HepG2 (cell line): ENCODE results near the gene STIP1. TPM values are rescaled to one million over a fixed set of nuclear protein-coding genes. Genes with fewer than 3 reads are reported as not detected.

Experiments used
- ARNT ChIP-seq: fragments of 450-650 bp; IDR thresholded peaks from 2 replicates; pipeline ENCODE4 v1.6.1; 2017
- HNRNPLL ChIP-seq: fragments of 200-400 bp; formaldehyde crosslinking; IDR thresholded peaks from 2 replicates; pipeline ENCODE4 v1.6.1; 2017; ENCODE audit warnings: mild to moderate bottlenecking, low read depth, low read length; ENCODE audit not compliant: poor library complexity, severe bottlenecking
- KDM5B ChIP-seq: sonication (generic); formaldehyde crosslinking; IDR thresholded peaks from 2 replicates; pipeline ENCODE4 v1.4.0; 2020; ENCODE audit warnings: missing genetic modification reagents, mild to moderate bottlenecking, borderline replicate concordance
- MTA1 ChIP-seq: sonication (generic); formaldehyde crosslinking; IDR thresholded peaks from 2 replicates; pipeline ENCODE4 v1.4.0; 2020; ENCODE audit warnings: missing genetic modification reagents, mild to moderate bottlenecking, borderline replicate concordance
- MYC ChIP-seq: sonication (generic); formaldehyde crosslinking; IDR thresholded peaks from 2 replicates; pipeline ENCODE4 v1.9.0; 2021; ENCODE audit warnings: missing genetic modification reagents, borderline replicate concordance
- NR2F1 ChIP-seq, 2 experiments: fragments of 450-650 bp in 1 of 2; formaldehyde crosslinking in 1 of 2; IDR thresholded peaks; 2 replicates each; pipeline versions ENCODE4 v1.5.0 to v1.6.1; 2016 to 2020; ENCODE audit warnings: mild to moderate bottlenecking in 1 of 2, missing compliant biosample characterization in 1 of 2, missing genetic modification reagents in 1 of 2, moderate library complexity in 1 of 2
- RFXAP ChIP-seq: sonication (generic); formaldehyde crosslinking; IDR thresholded peaks from 2 replicates; pipeline ENCODE4 v1.4.0; 2020; ENCODE audit warnings: missing genetic modification reagents, borderline replicate concordance
- U2AF1 ChIP-seq: fragments of 200-400 bp; formaldehyde crosslinking; optimal IDR thresholded peaks from 2 replicates; pipeline ENCODE3; 2017; ENCODE audit warnings: mild to moderate bottlenecking, low read depth, low read length
- ZIK1 ChIP-seq: sonication (generic); formaldehyde crosslinking; IDR thresholded peaks from 2 replicates; pipeline ENCODE4 v1.5.0; 2020; ENCODE audit warnings: mild to moderate bottlenecking, low read depth, missing genetic modification reagents, borderline replicate concordance
- ZNF891 ChIP-seq: sonication (generic); formaldehyde crosslinking; IDR thresholded peaks from 2 replicates; pipeline ENCODE4 v1.5.0; 2020; ENCODE audit warnings: mild to moderate bottlenecking, missing genetic modification reagents
- polyA plus RNA-seq, 8 experiments: library from polyadenylated mRNA; depleted of rRNA in 3 of 8; stranded (reverse) in 7 of 8; unstranded in 1 of 8; fragments of >200 nt; fragmentation: Illumina TruSeq in 4 of 8; extraction: Trizol in 4 of 8; gene quantifications; 2 replicates each; pipeline versions ENCODE4 v1.2.1 to v1.2.3, GENCODE V29; 2011 to 2016; ENCODE audit warnings: low read depth in 4 of 8, missing spikeins in 1 of 8, mixed read lengths in 1 of 8; ENCODE audit not compliant: insufficient read depth in 1 of 8
- total RNA-seq, 5 experiments: library from RNA; depleted of rRNA; stranded (reverse); fragments of >200 nt; fragmentation: Illumina TruSeq; extraction: Trizol; gene quantifications; 2 replicates each; pipeline ENCODE4 v1.2.3, GENCODE V29; 2016; ENCODE audit warnings: low read depth in 1 of 5
- TF ChIP-seq, protein P1 (sequence below): sonication (generic); formaldehyde crosslinking; IDR thresholded peaks from 2 replicates; pipeline ENCODE4 v1.9.0; 2021; ENCODE audit warnings: missing genetic modification reagents, mild to moderate bottlenecking, borderline replicate concordance
- TF ChIP-seq, protein P2 (sequence below): sonication (generic); formaldehyde crosslinking; IDR thresholded peaks from 2 replicates; pipeline ENCODE4 v1.8.1; 2023; ENCODE audit warnings: mild to moderate bottlenecking, missing genetic modification reagents
- TF ChIP-seq, protein P3 (sequence below): IDR thresholded peaks from 2 replicates; pipeline ENCODE4 v1.4.0; 2020; ENCODE audit warnings: mild to moderate bottlenecking, missing genetic modification reagents
- TF ChIP-seq, protein P4 (sequence below): sonication (generic); formaldehyde crosslinking; IDR thresholded peaks from 2 replicates; pipeline ENCODE4 v1.4.0; 2020; ENCODE audit warnings: missing genetic modification reagents
- TF ChIP-seq, protein P5 (sequence below): sonication (generic); formaldehyde crosslinking; IDR thresholded peaks from 2 replicates; pipeline ENCODE4 v1.4.0; 2020; ENCODE audit warnings: missing genetic modification reagents
- TF ChIP-seq, protein P6 (sequence below): sonication (generic); formaldehyde crosslinking; IDR thresholded peaks from 2 replicates; pipeline ENCODE4 v1.5.1; 2020; ENCODE audit warnings: missing genetic modification reagents, mild to moderate bottlenecking, borderline replicate concordance

STIP1 gene
- total and polyA plus RNA-seq, 2 of the 13 experiments (the other 11 are each of a cell fraction or from before 2014, with no cell fraction given), result 81.1 to 217 TPM

DNA sequence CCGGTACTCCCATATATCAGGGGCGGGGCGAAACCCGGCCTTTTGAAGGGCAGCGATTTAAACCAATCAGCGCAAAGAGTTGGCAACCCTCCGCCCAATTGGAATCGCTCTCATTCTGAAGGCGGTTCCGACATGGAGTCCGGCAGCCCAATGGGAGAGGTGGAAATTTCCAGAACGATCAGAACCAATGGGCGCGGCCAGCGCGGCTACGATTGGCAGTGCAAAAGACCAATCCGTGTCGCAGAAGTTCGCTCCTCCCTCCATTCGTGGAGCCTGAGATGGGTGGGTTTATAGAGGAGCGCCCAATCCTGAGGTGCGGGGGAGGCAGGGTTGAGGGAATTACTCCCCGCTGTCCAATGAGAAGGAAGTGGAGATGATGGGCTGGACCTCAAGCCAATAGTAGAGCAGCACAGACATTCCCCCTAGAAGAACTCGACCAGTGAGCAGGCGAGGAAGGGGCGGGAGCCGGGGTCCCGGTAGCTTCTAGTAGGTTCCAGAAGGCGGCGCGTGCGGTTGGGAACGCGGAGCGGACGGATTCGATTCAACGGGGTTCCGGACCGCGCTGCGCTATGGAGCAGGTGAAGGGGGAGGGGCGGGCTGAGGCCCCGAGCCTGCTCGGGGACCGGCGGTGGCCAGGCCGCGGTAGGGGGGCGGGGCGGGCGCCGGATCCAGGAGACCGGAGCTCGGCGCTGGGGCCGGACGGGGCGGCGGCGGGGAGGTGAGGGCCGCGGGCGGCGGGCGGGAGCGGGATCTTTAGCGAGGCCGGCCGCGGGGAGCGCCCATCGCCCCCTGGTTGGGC is at the start of gene STIP1 (continued):
- TF ChIP-seq, protein P1, sequence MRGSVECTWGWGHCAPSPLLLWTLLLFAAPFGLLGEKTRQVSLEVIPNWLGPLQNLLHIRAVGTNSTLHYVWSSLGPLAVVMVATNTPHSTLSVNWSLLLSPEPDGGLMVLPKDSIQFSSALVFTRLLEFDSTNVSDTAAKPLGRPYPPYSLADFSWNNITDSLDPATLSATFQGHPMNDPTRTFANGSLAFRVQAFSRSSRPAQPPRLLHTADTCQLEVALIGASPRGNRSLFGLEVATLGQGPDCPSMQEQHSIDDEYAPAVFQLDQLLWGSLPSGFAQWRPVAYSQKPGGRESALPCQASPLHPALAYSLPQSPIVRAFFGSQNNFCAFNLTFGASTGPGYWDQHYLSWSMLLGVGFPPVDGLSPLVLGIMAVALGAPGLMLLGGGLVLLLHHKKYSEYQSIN (CRISPR knock-in tag), result no peak
- TF ChIP-seq, protein P2, sequence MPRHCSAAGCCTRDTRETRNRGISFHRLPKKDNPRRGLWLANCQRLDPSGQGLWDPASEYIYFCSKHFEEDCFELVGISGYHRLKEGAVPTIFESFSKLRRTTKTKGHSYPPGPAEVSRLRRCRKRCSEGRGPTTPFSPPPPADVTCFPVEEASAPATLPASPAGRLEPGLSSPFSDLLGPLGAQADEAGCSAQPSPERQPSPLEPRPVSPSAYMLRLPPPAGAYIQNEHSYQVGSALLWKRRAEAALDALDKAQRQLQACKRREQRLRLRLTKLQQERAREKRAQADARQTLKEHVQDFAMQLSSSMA (CRISPR knock-in tag), result no peak
- TF ChIP-seq, protein P3, sequence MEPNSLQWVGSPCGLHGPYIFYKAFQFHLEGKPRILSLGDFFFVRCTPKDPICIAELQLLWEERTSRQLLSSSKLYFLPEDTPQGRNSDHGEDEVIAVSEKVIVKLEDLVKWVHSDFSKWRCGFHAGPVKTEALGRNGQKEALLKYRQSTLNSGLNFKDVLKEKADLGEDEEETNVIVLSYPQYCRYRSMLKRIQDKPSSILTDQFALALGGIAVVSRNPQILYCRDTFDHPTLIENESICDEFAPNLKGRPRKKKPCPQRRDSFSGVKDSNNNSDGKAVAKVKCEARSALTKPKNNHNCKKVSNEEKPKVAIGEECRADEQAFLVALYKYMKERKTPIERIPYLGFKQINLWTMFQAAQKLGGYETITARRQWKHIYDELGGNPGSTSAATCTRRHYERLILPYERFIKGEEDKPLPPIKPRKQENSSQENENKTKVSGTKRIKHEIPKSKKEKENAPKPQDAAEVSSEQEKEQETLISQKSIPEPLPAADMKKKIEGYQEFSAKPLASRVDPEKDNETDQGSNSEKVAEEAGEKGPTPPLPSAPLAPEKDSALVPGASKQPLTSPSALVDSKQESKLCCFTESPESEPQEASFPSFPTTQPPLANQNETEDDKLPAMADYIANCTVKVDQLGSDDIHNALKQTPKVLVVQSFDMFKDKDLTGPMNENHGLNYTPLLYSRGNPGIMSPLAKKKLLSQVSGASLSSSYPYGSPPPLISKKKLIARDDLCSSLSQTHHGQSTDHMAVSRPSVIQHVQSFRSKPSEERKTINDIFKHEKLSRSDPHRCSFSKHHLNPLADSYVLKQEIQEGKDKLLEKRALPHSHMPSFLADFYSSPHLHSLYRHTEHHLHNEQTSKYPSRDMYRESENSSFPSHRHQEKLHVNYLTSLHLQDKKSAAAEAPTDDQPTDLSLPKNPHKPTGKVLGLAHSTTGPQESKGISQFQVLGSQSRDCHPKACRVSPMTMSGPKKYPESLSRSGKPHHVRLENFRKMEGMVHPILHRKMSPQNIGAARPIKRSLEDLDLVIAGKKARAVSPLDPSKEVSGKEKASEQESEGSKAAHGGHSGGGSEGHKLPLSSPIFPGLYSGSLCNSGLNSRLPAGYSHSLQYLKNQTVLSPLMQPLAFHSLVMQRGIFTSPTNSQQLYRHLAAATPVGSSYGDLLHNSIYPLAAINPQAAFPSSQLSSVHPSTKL (CRISPR knock-in tag), result peak; percentile 34; the same call in 1 of the 2 replicates
- TF ChIP-seq, protein P4, sequence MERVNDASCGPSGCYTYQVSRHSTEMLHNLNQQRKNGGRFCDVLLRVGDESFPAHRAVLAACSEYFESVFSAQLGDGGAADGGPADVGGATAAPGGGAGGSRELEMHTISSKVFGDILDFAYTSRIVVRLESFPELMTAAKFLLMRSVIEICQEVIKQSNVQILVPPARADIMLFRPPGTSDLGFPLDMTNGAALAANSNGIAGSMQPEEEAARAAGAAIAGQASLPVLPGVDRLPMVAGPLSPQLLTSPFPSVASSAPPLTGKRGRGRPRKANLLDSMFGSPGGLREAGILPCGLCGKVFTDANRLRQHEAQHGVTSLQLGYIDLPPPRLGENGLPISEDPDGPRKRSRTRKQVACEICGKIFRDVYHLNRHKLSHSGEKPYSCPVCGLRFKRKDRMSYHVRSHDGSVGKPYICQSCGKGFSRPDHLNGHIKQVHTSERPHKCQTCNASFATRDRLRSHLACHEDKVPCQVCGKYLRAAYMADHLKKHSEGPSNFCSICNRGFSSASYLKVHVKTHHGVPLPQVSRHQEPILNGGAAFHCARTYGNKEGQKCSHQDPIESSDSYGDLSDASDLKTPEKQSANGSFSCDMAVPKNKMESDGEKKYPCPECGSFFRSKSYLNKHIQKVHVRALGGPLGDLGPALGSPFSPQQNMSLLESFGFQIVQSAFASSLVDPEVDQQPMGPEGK (CRISPR knock-in tag), result no peak
- 0 out of 2 replicates have a peak, but pooled peaks have one; percentile 29 for TF ChIP-seq ZIK1 (CRISPR knock-in tag)
- no peak for TF ChIP-seq ARNT
- TF ChIP-seq, protein P5, sequence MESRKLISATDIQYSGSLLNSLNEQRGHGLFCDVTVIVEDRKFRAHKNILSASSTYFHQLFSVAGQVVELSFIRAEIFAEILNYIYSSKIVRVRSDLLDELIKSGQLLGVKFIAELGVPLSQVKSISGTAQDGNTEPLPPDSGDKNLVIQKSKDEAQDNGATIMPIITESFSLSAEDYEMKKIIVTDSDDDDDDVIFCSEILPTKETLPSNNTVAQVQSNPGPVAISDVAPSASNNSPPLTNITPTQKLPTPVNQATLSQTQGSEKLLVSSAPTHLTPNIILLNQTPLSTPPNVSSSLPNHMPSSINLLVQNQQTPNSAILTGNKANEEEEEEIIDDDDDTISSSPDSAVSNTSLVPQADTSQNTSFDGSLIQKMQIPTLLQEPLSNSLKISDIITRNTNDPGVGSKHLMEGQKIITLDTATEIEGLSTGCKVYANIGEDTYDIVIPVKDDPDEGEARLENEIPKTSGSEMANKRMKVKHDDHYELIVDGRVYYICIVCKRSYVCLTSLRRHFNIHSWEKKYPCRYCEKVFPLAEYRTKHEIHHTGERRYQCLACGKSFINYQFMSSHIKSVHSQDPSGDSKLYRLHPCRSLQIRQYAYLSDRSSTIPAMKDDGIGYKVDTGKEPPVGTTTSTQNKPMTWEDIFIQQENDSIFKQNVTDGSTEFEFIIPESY (CRISPR knock-in tag), result no peak
- TF ChIP-seq RFXAP (CRISPR knock-in tag), result peak; percentile 36
- TF ChIP-seq HNRNPLL, result peak; percentile 76
- no peak for TF ChIP-seq KDM5B (CRISPR knock-in tag)
- TF ChIP-seq NR2F1 (CRISPR knock-in tag; IDR thresholded peaks at IDR 0.05), result no peak
- peak; percentile 51; the same call in 1 of the 2 replicates for TF ChIP-seq MYC (CRISPR knock-in tag)
- TF ChIP-seq MTA1 (CRISPR knock-in tag), result no peak
- TF ChIP-seq U2AF1, result no peak
- TF ChIP-seq, protein P6, sequence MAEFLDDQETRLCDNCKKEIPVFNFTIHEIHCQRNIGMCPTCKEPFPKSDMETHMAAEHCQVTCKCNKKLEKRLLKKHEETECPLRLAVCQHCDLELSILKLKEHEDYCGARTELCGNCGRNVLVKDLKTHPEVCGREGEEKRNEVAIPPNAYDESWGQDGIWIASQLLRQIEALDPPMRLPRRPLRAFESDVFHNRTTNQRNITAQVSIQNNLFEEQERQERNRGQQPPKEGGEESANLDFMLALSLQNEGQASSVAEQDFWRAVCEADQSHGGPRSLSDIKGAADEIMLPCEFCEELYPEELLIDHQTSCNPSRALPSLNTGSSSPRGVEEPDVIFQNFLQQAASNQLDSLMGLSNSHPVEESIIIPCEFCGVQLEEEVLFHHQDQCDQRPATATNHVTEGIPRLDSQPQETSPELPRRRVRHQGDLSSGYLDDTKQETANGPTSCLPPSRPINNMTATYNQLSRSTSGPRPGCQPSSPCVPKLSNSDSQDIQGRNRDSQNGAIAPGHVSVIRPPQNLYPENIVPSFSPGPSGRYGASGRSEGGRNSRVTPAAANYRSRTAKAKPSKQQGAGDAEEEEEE (CRISPR knock-in tag), result no peak
- TF ChIP-seq ZNF891 (CRISPR knock-in tag), result no peak
